H1 (cell line): Measurements from ENCODE around the gene PODN. TPM values are rescaled to one million over a fixed set of nuclear protein-coding genes. Genes with fewer than 3 reads are reported as not detected.

Experiments
- CBX8 ChIP-seq: fragments of 300-800, 300-1000 bp; sonication (generic); IDR thresholded peaks from 2 replicates; pipeline ENCODE4 v1.7.1; 2016; ENCODE audit warnings: low read depth, low read length, borderline replicate concordance
- RNF2 ChIP-seq: fragments of 200-900, 300-1000 bp; sonication (generic); IDR thresholded peaks from 2 replicates; pipeline ENCODE4 v1.7.1; 2016; ENCODE audit warnings: borderline replicate concordance, low read depth, mild to moderate bottlenecking, antibody characterized with exemption, low read length; ENCODE audit not compliant: poor library complexity, severe bottlenecking; ENCODE audit errors: missing control alignments
- polyA plus RNA-seq, 7 experiments: library from polyadenylated mRNA; depleted of rRNA in 3 of 7; stranded (reverse) in 5 of 7; unstranded in 2 of 7; fragments of >200 nt in 5 of 7; fragments of 200-250 nt in 2 of 7; gene quantifications; 1 replicate in 5 of 7; 2 replicates in 1 of 7; 4 replicates in 1 of 7; pipeline versions ENCODE4 v1.2.1 to v1.2.3, GENCODE V29; 2011 to 2013; ENCODE audit warnings: missing spikeins in 2 of 7, mixed read lengths in 2 of 7
- total RNA-seq: library from RNA; stranded (reverse); fragmentation: NEBNext Ultra II Directional; extraction: Animal tissue kit (Norgen Biotek cat#: 25700); gene quantifications from 2 replicates; pipeline ENCODE4 v1.2.1, GENCODE V29; 2021

PODN gene
- total and polyA plus RNA-seq, 2 of the 8 experiments (the other 6 are each of a cell fraction or from before 2014, with no cell fraction given) = 0.11 to 0.17 TPM

- TF ChIP-seq RNF2 = no peak
- TF ChIP-seq CBX8 = no peak
- TF ChIP-seq, all 59 proteins: peak for 0
Observed at GRCh38 chr1:53060579-53060978, 1.4 kb upstream of the PODN start (continued).
